Ramos (cell line): ENCODE measurements around the gene NDEL1.

Experiments used
- in situ Hi-C: fragments of 300-500 bp; cut with MboI; formaldehyde crosslinking; loops from one replicate; pipeline ENCODE4 v1.14.3; 2022; ENCODE audit warnings: low sequenced_read_pairs; ENCODE audit not compliant: unreplicated experiment

Gene NDEL1

GRCh38 chr17:8451933-8452614, 16.4 kb downstream of the NDEL1 start:
- in situ Hi-C loops: no loop called here

DNA sequence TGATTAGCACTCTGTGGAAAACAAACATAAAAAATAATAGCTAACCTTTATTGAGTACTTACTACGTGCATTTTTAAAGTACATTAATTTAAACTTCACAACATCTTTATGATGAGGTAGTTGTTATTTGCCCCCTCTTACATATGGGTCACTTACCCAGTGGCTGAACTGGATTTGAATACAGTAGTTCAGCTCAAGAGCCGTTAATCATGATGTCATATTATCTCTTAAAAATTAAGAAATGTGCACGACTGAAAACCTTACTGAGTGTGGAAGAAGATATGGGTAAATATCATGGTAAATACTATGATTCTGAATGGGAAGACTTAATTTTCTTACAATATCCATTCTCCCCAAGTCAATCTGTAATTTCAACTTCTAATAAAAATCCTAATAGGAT, 17.6 kb downstream of the NDEL1 start:
- in situ Hi-C loops: no loop called here

DNA sequence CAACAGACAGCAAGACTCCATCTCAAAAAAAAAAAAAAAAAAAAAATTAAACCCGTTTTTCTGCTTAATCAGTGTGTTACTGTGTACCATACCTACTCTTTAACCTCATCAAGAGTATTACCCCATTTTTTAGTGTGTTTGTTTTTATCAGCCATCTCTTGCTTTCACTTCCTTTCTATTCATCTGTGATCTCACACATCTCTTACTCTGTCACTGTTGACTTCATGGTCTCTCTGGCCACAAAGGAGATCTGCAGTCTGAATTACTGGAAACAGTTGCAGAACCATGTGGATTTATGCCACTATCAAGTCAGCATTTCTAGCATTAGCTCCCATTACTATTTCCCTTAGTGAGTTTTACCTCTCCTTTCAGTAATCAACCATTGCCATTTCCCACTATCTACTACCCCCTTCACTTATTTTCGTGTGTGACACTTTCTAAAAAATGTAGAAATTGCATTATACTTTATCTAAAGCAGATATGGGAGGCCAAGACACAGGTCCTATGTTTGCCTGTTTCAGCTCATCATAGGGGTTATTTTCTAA, 20.1 kb downstream of the NDEL1 start:
- in situ Hi-C loops: no loop called here

GRCh38 chr17:8458128-8458527, 22.4 kb downstream of the NDEL1 start:
- in situ Hi-C loops: no loop called here

DNA sequence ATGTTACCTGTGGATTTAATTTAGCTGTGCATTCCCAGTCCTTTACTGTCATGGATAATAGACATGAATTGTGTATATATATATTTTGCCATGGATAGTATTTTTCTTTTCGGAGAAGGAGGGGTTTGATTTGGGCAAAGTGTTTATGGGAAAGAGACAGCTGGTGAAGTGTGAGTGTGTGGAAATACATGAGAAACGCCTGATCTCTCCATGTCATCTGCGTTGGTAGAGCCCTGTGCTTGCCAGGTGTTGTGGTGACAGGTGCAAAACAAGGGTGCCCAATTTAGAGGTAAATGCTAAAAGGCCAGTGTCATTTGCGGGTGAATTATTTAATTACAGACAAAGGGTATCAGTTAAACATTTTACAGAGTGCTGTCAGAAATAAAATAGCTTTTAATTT, 23.4 kb downstream of the NDEL1 start:
- in situ Hi-C loops: no loop called here

DNA sequence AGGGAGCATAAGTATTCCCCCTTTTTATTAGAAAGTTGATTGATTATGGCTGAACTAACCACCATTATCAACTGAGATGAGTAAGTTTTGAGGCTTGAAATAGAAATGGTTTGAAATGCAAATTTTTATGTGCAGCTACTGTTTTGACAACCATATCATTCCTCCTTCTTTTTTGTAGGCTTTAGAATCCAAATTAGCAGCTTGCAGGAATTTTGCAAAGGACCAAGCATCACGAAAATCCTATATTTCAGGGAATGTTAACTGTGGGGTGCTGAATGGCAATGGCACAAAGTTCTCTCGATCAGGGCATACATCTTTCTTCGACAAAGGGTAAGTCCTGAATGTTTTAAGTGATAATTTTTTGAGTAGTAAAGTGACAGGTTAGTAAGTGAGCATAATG, 24.1 kb downstream of the NDEL1 start:
- in situ Hi-C loops: no loop called here

DNA sequence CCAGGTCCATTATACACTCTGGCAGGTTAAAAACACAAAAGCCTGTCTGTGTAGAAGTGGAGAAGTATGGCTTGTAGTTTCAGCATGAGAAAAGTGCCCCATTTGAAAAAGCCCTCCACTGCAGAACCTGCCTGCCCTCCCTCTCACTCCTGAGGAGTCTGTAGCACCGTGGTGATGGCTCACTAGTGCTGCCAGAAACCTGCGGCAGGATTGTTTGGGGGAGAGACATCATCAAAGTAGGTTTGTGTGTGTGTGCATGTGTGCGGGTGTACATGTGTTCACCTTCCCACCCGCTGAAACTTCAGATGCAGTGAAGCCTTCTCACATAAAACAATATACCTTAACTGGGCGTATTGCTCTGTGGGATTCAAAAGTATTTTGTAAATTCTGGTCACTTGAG, 26.9 kb downstream of the NDEL1 start:
- in situ Hi-C loops: no loop called here

GRCh38 chr17:8463099-8463498, 27.4 kb downstream of the NDEL1 start:
- in situ Hi-C loops: no loop called here

GRCh38 chr17:8464941-8465340, 29.3 kb downstream of the NDEL1 start:
- in situ Hi-C loops: no loop called here

DNA sequence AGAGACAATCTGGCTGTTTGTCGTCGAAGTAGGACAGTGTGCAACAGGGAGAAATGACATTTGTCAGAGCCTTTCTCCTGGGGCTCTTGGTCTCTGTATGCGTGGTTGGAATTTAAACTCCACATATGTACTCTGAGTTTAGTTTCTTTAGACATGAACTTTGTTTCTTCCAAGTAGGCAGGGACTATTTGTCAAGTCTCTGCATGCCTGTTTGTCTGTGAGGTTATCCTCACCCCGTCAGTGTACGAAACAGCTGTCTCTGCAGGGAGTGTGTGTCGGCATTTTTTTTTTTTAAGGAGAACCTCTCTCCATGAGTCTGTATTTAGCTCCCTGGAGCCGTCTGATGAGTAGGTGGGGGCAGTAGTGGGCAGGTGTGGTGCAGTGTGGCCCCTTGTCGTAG, 29.7 kb downstream of the NDEL1 start:
- in situ Hi-C loops: no loop called here

- in situ Hi-C loops: no loop called here
Observed at GRCh38 chr17:8465759-8466158, 30.1 kb downstream of the NDEL1 start.

GRCh38 chr17:8466456-8466855, 30.8 kb downstream of the NDEL1 start:
- in situ Hi-C loops: no loop called here

DNA sequence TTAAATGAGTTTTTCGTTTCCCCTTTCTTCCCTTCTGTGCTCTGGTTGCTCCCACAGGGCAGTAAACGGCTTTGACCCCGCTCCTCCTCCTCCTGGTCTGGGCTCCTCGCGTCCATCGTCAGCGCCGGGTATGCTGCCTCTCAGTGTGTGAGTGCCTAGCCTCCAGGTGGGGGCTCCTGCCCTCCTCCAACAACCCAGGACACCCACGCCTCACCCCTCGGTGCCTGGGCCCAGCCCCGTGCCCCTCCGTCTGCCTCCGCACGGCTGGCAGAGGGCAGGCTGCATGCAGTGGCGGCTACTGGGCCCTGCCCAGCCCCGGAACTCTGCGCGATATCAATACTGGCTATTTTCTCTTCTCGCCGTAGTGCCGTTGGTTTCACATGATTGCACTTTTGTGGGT, 31.2 kb downstream of the NDEL1 start:
- in situ Hi-C loops: no loop called here

DNA sequence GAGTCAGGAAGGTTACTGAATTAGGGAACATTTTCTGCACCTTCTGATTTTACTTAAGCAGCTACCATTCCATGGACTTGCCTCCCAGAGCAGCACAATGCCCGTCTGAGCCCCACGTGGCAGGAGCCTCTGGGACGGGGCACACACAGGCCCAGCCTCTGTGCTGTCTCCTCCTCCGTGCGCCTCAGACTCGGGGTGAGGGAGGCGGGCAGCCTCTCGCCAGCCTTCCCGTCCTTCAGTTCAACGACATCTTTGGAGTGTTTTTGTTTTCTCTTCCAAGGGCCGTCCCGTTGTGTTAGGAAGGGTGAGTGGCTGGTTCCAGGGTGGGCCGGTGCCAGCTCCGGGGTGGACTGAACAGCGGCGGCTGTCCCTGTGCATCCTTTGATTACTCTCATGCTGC, 31.8 kb downstream of the NDEL1 start:
- in situ Hi-C loops: no loop called here

DNA sequence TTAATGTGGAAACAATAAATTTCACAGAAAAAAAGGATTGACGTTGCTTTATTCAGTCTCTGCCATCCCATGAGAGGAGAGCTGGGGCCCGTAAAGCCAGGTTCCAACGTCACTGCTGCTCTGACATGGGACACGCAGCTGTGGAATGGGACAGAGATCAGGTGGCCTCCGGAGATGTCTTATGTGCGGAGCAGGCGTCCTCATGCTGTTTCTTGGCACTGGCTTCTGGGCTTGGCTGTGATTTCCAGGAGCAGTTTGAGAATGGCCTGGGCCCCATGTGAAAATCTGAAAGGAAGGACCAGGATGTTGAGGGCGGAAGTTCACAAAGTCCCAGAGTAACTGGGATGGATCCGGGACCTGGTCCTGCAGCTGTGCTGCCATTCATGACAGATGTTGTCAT, 32.4 kb downstream of the NDEL1 start:
- in situ Hi-C loops: no loop called here

DNA sequence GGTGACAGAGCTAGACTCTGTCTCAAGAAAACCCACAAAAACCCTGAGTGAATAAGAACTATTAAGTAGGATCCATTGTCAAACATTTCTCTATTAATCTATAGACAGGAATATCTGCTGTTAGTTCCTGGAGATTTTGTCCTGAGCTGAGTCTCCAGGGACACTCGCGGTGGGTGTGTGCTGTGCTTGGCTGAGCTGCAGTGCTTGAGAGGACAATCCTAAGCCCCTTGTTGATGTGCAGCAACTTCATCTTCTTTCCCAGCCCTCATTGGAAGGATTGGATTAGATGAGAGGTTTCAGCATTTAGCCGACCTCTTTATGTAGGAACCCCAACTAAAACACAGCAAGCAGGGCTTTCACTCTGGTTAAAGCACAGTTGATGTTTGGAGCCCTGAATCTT, 33.3 kb downstream of the NDEL1 start:
- in situ Hi-C loops: no loop called here

- in situ Hi-C loops: no loop called here
Observed at GRCh38 chr17:8469964-8470363, 34.3 kb downstream of the NDEL1 start.

DNA sequence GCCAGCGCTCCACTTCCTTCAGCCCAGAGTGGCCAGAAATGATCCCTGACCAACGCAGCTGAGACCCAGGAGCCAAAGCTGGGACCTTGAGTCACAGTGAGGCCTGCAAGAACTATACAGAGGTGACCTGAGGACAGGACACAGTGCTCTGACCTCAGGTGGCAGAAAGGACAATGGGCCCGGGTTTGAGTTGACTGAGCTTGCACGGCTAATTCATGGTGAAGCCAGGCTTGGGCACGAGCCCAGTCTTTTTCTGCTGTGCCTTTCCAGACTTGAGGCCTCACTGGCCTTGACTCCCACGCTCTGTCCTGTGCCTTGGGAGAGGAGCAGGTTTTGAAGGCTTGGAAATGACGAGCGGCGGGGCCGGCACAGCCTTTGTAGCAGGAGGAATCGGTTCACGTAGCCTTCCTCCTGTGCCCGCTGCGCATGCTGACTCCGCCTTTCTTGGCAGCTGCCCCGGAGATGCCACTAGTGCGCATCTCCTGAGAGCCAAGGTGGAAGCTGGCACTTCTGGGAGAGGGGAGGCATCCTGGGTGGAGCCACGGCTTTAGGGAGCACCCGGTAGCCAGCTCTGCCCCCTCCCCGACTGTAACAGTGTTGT, 34.9 kb downstream of the NDEL1 start:
- in situ Hi-C loops: no loop called here

GRCh38 chr17:8472663-8473062, 37.0 kb downstream of the NDEL1 start:
- in situ Hi-C loops: no loop called here

GRCh38 chr17:8473451-8474192, 37.9 kb downstream of the NDEL1 start:
- in situ Hi-C loops: no loop called here

- in situ Hi-C loops: no loop called here
Observed at GRCh38 chr17:8474826-8475225, 39.1 kb downstream of the NDEL1 start.
